ENCODE measurements around the gene PCK2. TPM values are rescaled to one million over a fixed set of nuclear protein-coding genes. Genes with fewer than 3 reads are reported as not detected.

PCK2 gene
- total RNA-seq, 2 experiments from 2014 or later, result 90.3 to 93.1 TPM

GRCh38 chr14:24064856-24065255, 29.3 kb upstream of the PCK2 start:
- H3K4me3 Mint-ChIP-seq, result no peak overlapping the region
- intact Hi-C loops (cut with micrococcal nuclease), result no loop called here
- no peaks in the 10 kb centered on the region for H3K27me3 Mint-ChIP-seq
- H3K4me1 Mint-ChIP-seq (ENCODE audit: low read depth), result no peaks in the 10 kb centered on the region
- DNase-seq (no peak), ATAC-seq (no peak)
- ChIA-PET POLR2A (no interaction called here), CTCF (interaction anchor here (0.9 to 3.1 kb wide), 3 partner anchors 11 to 243 kb away, joined by 3 to 17 read pairs (median 3); partner anchors contain the start of gene CIDEB)
- TF ChIP-seq, protein P1, sequence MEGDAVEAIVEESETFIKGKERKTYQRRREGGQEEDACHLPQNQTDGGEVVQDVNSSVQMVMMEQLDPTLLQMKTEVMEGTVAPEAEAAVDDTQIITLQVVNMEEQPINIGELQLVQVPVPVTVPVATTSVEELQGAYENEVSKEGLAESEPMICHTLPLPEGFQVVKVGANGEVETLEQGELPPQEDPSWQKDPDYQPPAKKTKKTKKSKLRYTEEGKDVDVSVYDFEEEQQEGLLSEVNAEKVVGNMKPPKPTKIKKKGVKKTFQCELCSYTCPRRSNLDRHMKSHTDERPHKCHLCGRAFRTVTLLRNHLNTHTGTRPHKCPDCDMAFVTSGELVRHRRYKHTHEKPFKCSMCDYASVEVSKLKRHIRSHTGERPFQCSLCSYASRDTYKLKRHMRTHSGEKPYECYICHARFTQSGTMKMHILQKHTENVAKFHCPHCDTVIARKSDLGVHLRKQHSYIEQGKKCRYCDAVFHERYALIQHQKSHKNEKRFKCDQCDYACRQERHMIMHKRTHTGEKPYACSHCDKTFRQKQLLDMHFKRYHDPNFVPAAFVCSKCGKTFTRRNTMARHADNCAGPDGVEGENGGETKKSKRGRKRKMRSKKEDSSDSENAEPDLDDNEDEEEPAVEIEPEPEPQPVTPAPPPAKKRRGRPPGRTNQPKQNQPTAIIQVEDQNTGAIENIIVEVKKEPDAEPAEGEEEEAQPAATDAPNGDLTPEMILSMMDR (IDR thresholded peaks at IDR 0.05), result no peak
- H3K36me3 Mint-ChIP-seq (ENCODE audit: low read depth), result no peaks in the 10 kb centered on the region
- H3K27ac Mint-ChIP-seq, result no peak overlapping the region
- H3K9me3 Mint-ChIP-seq, result no peaks in the 10 kb centered on the region

GRCh38 chr14:24065408-24065807, 28.7 kb upstream of the PCK2 start:
- no peaks in the 10 kb centered on the region for H3K27me3 Mint-ChIP-seq
- H3K27ac Mint-ChIP-seq, result no peak overlapping the region
- no peak for ATAC-seq
- no peaks in the 10 kb centered on the region for H3K4me1 Mint-ChIP-seq (ENCODE audit: low read depth)
- TF ChIP-seq, protein P1 (IDR thresholded peaks at IDR 0.05), result no peak
- intact Hi-C loops (cut with micrococcal nuclease), result no loop called here
- ChIA-PET CTCF (interaction anchor here (1.0 to 3.1 kb wide), 2 partner anchors 11 to 25 kb away, joined by 3 to 17 read pairs; no protein-coding TSS in a partner anchor), POLR2A (interaction anchor here (1.1 to 1.7 kb wide), 2 partner anchors 10 to 14 kb away, joined by 3 to 5 read pairs; no protein-coding TSS in a partner anchor)
- H3K9me3 Mint-ChIP-seq, result no peaks in the 10 kb centered on the region
- no peak overlapping the region for H3K4me3 Mint-ChIP-seq
- DNase-seq, result no peak
- H3K36me3 Mint-ChIP-seq (ENCODE audit: low read depth), result no peaks in the 10 kb centered on the region

- Mint-ChIP-seq H3K36me3 (ENCODE audit: low read depth) (no peaks in the 10 kb centered on the region), H3K9me3 (no peaks in the 10 kb centered on the region), H3K4me3 (no peak overlapping the region), H3K4me1 (ENCODE audit: low read depth) (peaks cover 7% of the 10 kb centered on the region), H3K27ac (no peak overlapping the region), H3K27me3 (no peaks in the 10 kb centered on the region)
- ChIA-PET CTCF (interaction anchor here (1.1 to 3.1 kb wide), 5 partner anchors 9 to 24 kb away, joined by 3 to 17 read pairs (median 5); no protein-coding TSS in a partner anchor), POLR2A (interaction anchor here (1.1 to 1.7 kb wide), 2 partner anchors 9 to 13 kb away, joined by 3 to 5 read pairs; no protein-coding TSS in a partner anchor)
- TF ChIP-seq, protein P1 (IDR thresholded peaks at IDR 0.05), result no peak
- intact Hi-C loops (cut with micrococcal nuclease), result no loop called here
- DNase-seq (no peak), ATAC-seq (no peak)
These were observed 27.5 kb upstream of the PCK2 start for GRCh38 chr14:24066496-24067132.

- Mint-ChIP-seq H3K9me3 (no peaks in the 10 kb centered on the region), H3K27ac (no peak overlapping the region), H3K4me3 (no peak overlapping the region), H3K27me3 (no peaks in the 10 kb centered on the region), H3K36me3 (ENCODE audit: low read depth) (no peaks in the 10 kb centered on the region), H3K4me1 (ENCODE audit: low read depth) (peaks cover 7% of the 10 kb centered on the region)
- ATAC-seq, result no peak
- DNase-seq, result no peak
- TF ChIP-seq, protein P1 (IDR thresholded peaks at IDR 0.05), result no peak
- CTCF ChIA-PET, result interaction anchor here (1.1 to 4.0 kb wide), 6 partner anchors 9 to 23 kb away, joined by 3 to 28 read pairs (median 10); no protein-coding TSS in a partner anchor
- POLR2A ChIA-PET, result interaction anchor here (0.5 to 1.7 kb wide), 2 partner anchors 8 to 27 kb away, joined by 3 to 5 read pairs; no protein-coding TSS in a partner anchor
- intact Hi-C loops (cut with micrococcal nuclease), result no loop called here
These were observed 26.7 kb upstream of the PCK2 start for GRCh38 chr14:24067133-24068082.

All from activated CD8-positive, alpha-beta T cell treated with anti-CD3 and anti-CD28 coated beads for 36 hours (primary cell).